ENCODE results near the gene SAPCD2. TPM values are rescaled to one million over a fixed set of nuclear protein-coding genes. Genes with fewer than 3 reads are reported as not detected.
"Not testable (repeated sequence)": the region's sequence is repeated elsewhere in the genome, so short reads cannot be mapped to it uniquely, and the experiment has no call there.

SAPCD2 gene
- total RNA-seq = 1 to 10 TPM in 1 of 4 donors, under 1 TPM in 3; 0.27 to 1.0 (median 0.72) TPM

- H3K9me3 ChIP-seq = no peaks in the 10 kb centered on the region
- H3K4me3 ChIP-seq (replicated peaks in 1 of 3) = peak within 1 kb of the TSS in 2 of 3 donors; percentile 37 to 44
- peaks cover 6 to 14% of the 10 kb centered on the region in 2 donors for H3K4me1 ChIP-seq
- peak in 1 of 2 donors; percentile 21 for TF ChIP-seq POLR2A (IDR thresholded peaks at IDR 0.05)
- TF ChIP-seq CTCF (IDR thresholded peaks at IDR 0.05) = peak in 1 of 6 experiments; percentile 11
- DNase-seq = peak; percentile 93 to 95
- no peaks in the 10 kb centered on the region for H3K36me3 ChIP-seq
- intact Hi-C loops (cut with DNase I) = no loop called here
- WGBS, 2 donors = 1% methylated on average over 28 to 34 of the region's 74 CpGs
- H3K27ac ChIP-seq = peak within 1 kb of the TSS; percentile 56 to 83 (median 73)
- H3K27me3 ChIP-seq = no peaks in the 10 kb centered on the region
Observed at GRCh38 chr9:137070201-137070905, at the start of gene SAPCD2. SAPCD2 (minus strand) TSS chr9:137070557; CDS start chr9:137070460, 97 bp downstream.

- DNase-seq = peak; percentile 13 to 37
- H3K36me3 ChIP-seq; H3K9me3 ChIP-seq; H3K4me1 ChIP-seq; H3K4me3 ChIP-seq (replicated peaks in 1 of 3); H3K27me3 ChIP-seq; H3K27ac ChIP-seq: not testable (repeated sequence)
- intact Hi-C loops (cut with DNase I) = loop anchor here (5.0 kb wide), 1 partner anchor 114 kb away; the partner anchor contains the start of gene SLC34A3
- 72 to 82% methylated on average over 12 of the region's 12 CpGs for WGBS, 2 donors
Observed at GRCh38 chr9:137118092-137118603, 47.8 kb upstream of the SAPCD2 start.

- H3K27me3 ChIP-seq = no peaks in the 10 kb centered on the region
- 80 to 81% methylated on average over 12 to 13 of the region's 15 CpGs for WGBS, 2 donors
- intact Hi-C loops (cut with DNase I) = loop anchor here (5.0 kb wide), 1 partner anchor 115 kb away; the partner anchor contains the start of gene SLC34A3
- H3K9me3 ChIP-seq = no peaks in the 10 kb centered on the region
- peaks cover 4% of the 10 kb centered on the region in 2 donors for H3K36me3 ChIP-seq
- no peak overlapping the region for H3K4me3 ChIP-seq (replicated peaks in 1 of 3)
- H3K27ac ChIP-seq = no peak overlapping the region
- peaks cover 5 to 10% of the 10 kb centered on the region in 2 donors for H3K4me1 ChIP-seq
- TF ChIP-seq POLR2A (IDR thresholded peaks at IDR 0.05) (no peak), CTCF (IDR thresholded peaks at IDR 0.05) (no peak)
- DNase-seq = no peak
Observed at GRCh38 chr9:137117269-137117731, 46.9 kb upstream of the SAPCD2 start.

GRCh38 chr9:137116728-137117127 lies 46.4 kb upstream of the SAPCD2 start:
- peaks cover 4 to 9% of the 10 kb centered on the region in 2 donors for H3K36me3 ChIP-seq
- no peak for TF ChIP-seq CTCF (IDR thresholded peaks at IDR 0.05)
- no peak for TF ChIP-seq POLR2A (IDR thresholded peaks at IDR 0.05)
- H3K27ac ChIP-seq = no peak overlapping the region
- H3K27me3 ChIP-seq = no peaks in the 10 kb centered on the region
- DNase-seq = no peak
- no peak overlapping the region for H3K4me3 ChIP-seq (replicated peaks in 1 of 3)
- 56 to 57% methylated on average over 17 of the region's 17 CpGs for WGBS, 2 donors
- intact Hi-C loops (cut with DNase I) = loop anchor here (5.0 kb wide), 1 partner anchor 116 kb away; the partner anchor contains the start of gene SLC34A3
- no peaks in the 10 kb centered on the region for H3K9me3 ChIP-seq
- H3K4me1 ChIP-seq = peaks cover 5 to 10% of the 10 kb centered on the region in 2 donors

- DNase-seq = no peak
- no peaks in the 10 kb centered on the region for H3K9me3 ChIP-seq
- H3K27ac ChIP-seq = no peak overlapping the region
- no peaks in the 10 kb centered on the region for H3K27me3 ChIP-seq
- H3K4me3 ChIP-seq (replicated peaks in 1 of 3) = no peak overlapping the region
- peaks cover 4 to 13% of the 10 kb centered on the region in 2 donors for H3K36me3 ChIP-seq
- intact Hi-C loops (cut with DNase I) = loop anchor here (5.0 kb wide), 1 partner anchor 116 kb away; the partner anchor contains the start of gene SLC34A3
- no peak for TF ChIP-seq POLR2A (IDR thresholded peaks at IDR 0.05)
- no peak for TF ChIP-seq CTCF (IDR thresholded peaks at IDR 0.05)
- peaks cover 5 to 10% of the 10 kb centered on the region in 2 donors for H3K4me1 ChIP-seq
- WGBS, 2 donors = 63% methylated on average over 3 of the region's 6 CpGs; no CpG with 5 or more reads in 1 of the 2 donors
Observed at GRCh38 chr9:137116027-137116507, 45.7 kb upstream of the SAPCD2 start.
